ENCODE measurements around the gene RUFY3. TPM values are rescaled to one million over a fixed set of nuclear protein-coding genes. Genes with fewer than 3 reads are reported as not detected.
A peak's percentile ranks its signal among the peaks of the same experiment; 100 is the strongest.

RUFY3 gene
- polyA plus RNA-seq, 3 donors = 11.1 to 37.3 (median 12.5) TPM

GRCh38 chr4:70746179-70746839 is 24.5 kb downstream of the RUFY3 start:
- H3K36me3 ChIP-seq (replicated peaks in 1 of 2; ENCODE audit: control insufficient read depth in 1 of 2, insufficient read depth in 2 of 2, low read length in 2 of 2) = no peaks in the 10 kb centered on the region
- 100% methylated on average over 4 of the region's 9 CpGs for WGBS (ENCODE audit: insufficient coverage)
- intact Hi-C loops (cut with micrococcal nuclease) = no loop called here

GRCh38 chr4:70747874-70748273 is 26.1 kb downstream of the RUFY3 start:
- Histone ChIP-seq H3K4me1 (ENCODE audit: control insufficient read depth in 1 of 2, insufficient read depth in 2 of 2, low read length in 2 of 2) (peaks cover 19 to 25% of the 10 kb centered on the region in 2 donors), H2AFZ (ENCODE audit: insufficient read depth, low read depth, low read length, poor library complexity, severe bottlenecking) (no peak overlapping the region), H3K27ac (ENCODE audit: low read depth in 1 of 2, low read length in 2 of 2) (peak overlapping the region in 1 of 2 donors; percentile 46), H3K79me2 (ENCODE audit: insufficient read depth, low read length) (peaks cover 34% of the 10 kb centered on the region), H3K27me3 (ENCODE audit: control insufficient read depth in 2 of 2, insufficient read depth in 2 of 2, low read length in 2 of 2) (no peaks in the 10 kb centered on the region), H3K36me3 (replicated peaks in 1 of 2; ENCODE audit: control insufficient read depth in 1 of 2, insufficient read depth in 2 of 2, low read length in 2 of 2) (no peaks in the 10 kb centered on the region), H3K9ac (ENCODE audit: insufficient read depth, low read length, poor library complexity, severe bottlenecking) (no peak overlapping the region), H4K20me1 (ENCODE audit: insufficient read depth, low read length) (no peaks in the 10 kb centered on the region), H3K9me3 (replicated peaks in 1 of 2; ENCODE audit: control insufficient read depth in 1 of 2, insufficient read depth in 1 of 2, low read length in 2 of 2) (no peaks in the 10 kb centered on the region), H3K4me2 (replicated peaks; ENCODE audit: extremely low read depth, low read length, poor library complexity, severe bottlenecking) (no peak overlapping the region), H3K4me3 (replicated peaks in 1 of 3; ENCODE audit: low read depth in 2 of 3, low read length in 3 of 3) (no peak overlapping the region)
- Mint-ChIP-seq H3K27ac (peak overlapping the region in 3 of 7 donors; percentile 15 to 82 (median 61)), H3K4me1 (peaks cover 27% of the 10 kb centered on the region), H3K27me3 (ENCODE audit: low read depth in 3 of 3) (no peaks in the 10 kb centered on the region), H3K4me3 (peak overlapping the region in 1 of 2 donors; percentile 31), H3K36me3 (no peaks in the 10 kb centered on the region), H3K9me3 (peaks cover 0 to 2% (median 0%) of the 10 kb centered on the region in 7 donors)
- 3% methylated on average over 3 of the region's 3 CpGs for WGBS (ENCODE audit: insufficient coverage)
- intact Hi-C loops (cut with micrococcal nuclease) = no loop called here
- TF ChIP-seq, protein P1, sequence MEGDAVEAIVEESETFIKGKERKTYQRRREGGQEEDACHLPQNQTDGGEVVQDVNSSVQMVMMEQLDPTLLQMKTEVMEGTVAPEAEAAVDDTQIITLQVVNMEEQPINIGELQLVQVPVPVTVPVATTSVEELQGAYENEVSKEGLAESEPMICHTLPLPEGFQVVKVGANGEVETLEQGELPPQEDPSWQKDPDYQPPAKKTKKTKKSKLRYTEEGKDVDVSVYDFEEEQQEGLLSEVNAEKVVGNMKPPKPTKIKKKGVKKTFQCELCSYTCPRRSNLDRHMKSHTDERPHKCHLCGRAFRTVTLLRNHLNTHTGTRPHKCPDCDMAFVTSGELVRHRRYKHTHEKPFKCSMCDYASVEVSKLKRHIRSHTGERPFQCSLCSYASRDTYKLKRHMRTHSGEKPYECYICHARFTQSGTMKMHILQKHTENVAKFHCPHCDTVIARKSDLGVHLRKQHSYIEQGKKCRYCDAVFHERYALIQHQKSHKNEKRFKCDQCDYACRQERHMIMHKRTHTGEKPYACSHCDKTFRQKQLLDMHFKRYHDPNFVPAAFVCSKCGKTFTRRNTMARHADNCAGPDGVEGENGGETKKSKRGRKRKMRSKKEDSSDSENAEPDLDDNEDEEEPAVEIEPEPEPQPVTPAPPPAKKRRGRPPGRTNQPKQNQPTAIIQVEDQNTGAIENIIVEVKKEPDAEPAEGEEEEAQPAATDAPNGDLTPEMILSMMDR (IDR thresholded peaks at IDR 0.05) = no peak
- peak; percentile 25 to 66 (median 54) for DNase-seq

More at GRCh38 chr4:70746179-70746839, 24.5 kb downstream of the RUFY3 start:
- Histone ChIP-seq H3K4me1 (ENCODE audit: control insufficient read depth in 1 of 2, insufficient read depth in 2 of 2, low read length in 2 of 2) (peaks cover 14 to 19% of the 10 kb centered on the region in 2 donors), H3K4me3 (replicated peaks in 1 of 3; ENCODE audit: low read depth in 2 of 3, low read length in 3 of 3) (no peak overlapping the region), H3K27ac (ENCODE audit: low read depth in 1 of 2, low read length in 2 of 2) (no peak overlapping the region), H3K9ac (ENCODE audit: insufficient read depth, low read length, poor library complexity, severe bottlenecking) (no peak overlapping the region), H4K20me1 (ENCODE audit: insufficient read depth, low read length) (no peaks in the 10 kb centered on the region), H2AFZ (ENCODE audit: insufficient read depth, low read depth, low read length, poor library complexity, severe bottlenecking) (no peak overlapping the region), H3K79me2 (ENCODE audit: insufficient read depth, low read length) (peaks cover 41% of the 10 kb centered on the region), H3K9me3 (replicated peaks in 1 of 2; ENCODE audit: control insufficient read depth in 1 of 2, insufficient read depth in 1 of 2, low read length in 2 of 2) (no peaks in the 10 kb centered on the region), H3K4me2 (replicated peaks; ENCODE audit: extremely low read depth, low read length, poor library complexity, severe bottlenecking) (no peak overlapping the region), H3K27me3 (ENCODE audit: control insufficient read depth in 2 of 2, insufficient read depth in 2 of 2, low read length in 2 of 2) (no peaks in the 10 kb centered on the region)
- peaks cover 19% of the 10 kb centered on the region for H3K4me1 Mint-ChIP-seq
- no peaks in the 10 kb centered on the region for H3K27me3 Mint-ChIP-seq (ENCODE audit: low read depth in 3 of 3)
- DNase-seq = peak in 1 of 3 donors; percentile 16
- TF ChIP-seq, protein P1 (IDR thresholded peaks at IDR 0.05) = no peak
- H3K9me3 Mint-ChIP-seq = peaks cover 0 to 2% (median 0%) of the 10 kb centered on the region in 7 donors
- no peak overlapping the region for H3K4me3 Mint-ChIP-seq
- no peak overlapping the region for H3K27ac Mint-ChIP-seq
- no peaks in the 10 kb centered on the region for H3K36me3 Mint-ChIP-seq

All from CD14-positive monocyte (primary cell).